Hepatocyte (in vitro differentiated cells): ENCODE data around the gene DCUN1D5. TPM values are rescaled to one million over a fixed set of nuclear protein-coding genes. Genes with fewer than 3 reads are reported as not detected.

Experiments used
- DNase-seq: peaks from one replicate; pipeline ENCODE4 v3.0.0-alpha.2; 2016; ENCODE audit warnings: low spot score
- H2AFZ ChIP-seq: fragments of 200-600 bp; sonication (generic); 2 replicates; pipeline ENCODE4 v1.6.0; 2016; ENCODE audit warnings: antibody characterized with exemption, mild to moderate bottlenecking
- H3K27ac ChIP-seq: fragments of 200-600 bp; sonication (generic); 2 replicates; pipeline ENCODE4 v1.5.1; 2016; ENCODE audit warnings: mild to moderate bottlenecking
- H3K27me3 ChIP-seq: fragments of 200-600 bp; sonication (generic); 2 replicates; pipeline ENCODE4 v1.6.1; 2016
- H3K36me3 ChIP-seq: fragments of 200-600 bp; sonication (generic); replicated peaks from 2 replicates; pipeline ENCODE4 v1.5.1; 2016; ENCODE audit warnings: low read depth; ENCODE audit not compliant: insufficient read depth
- H3K4me1 ChIP-seq: fragments of 200-600 bp; sonication (generic); 2 replicates; pipeline ENCODE4 v1.5.1; 2016; ENCODE audit warnings: mild to moderate bottlenecking, moderate library complexity; ENCODE audit not compliant: insufficient read depth
- H3K4me2 ChIP-seq: fragments of 200-600 bp; sonication (generic); 2 replicates; pipeline ENCODE4 v1.6.0; 2016
- H3K4me3 ChIP-seq: fragments of 200-600 bp; sonication (generic); 2 replicates; pipeline ENCODE4 v1.5.1; 2016; ENCODE audit warnings: mild to moderate bottlenecking
- H3K79me2 ChIP-seq: fragments of 200-600 bp; sonication (generic); 2 replicates; pipeline ENCODE4 v1.6.0; 2017; ENCODE audit warnings: mild to moderate bottlenecking
- H3K9me2 ChIP-seq: fragments of 200-600 bp; sonication (generic); replicated peaks from 2 replicates; pipeline ENCODE4 v1.6.0; 2017; ENCODE audit warnings: mild to moderate bottlenecking; ENCODE audit not compliant: insufficient read depth
- H3K9me3 ChIP-seq: fragments of 200-600 bp; sonication (generic); 2 replicates; pipeline ENCODE4 v1.5.1; 2016; ENCODE audit warnings: low read depth, mild to moderate bottlenecking
- H4K20me1 ChIP-seq: fragments of 200-600 bp; sonication (generic); 2 replicates; pipeline ENCODE4 v1.6.0; 2016; ENCODE audit warnings: mild to moderate bottlenecking; ENCODE audit not compliant: insufficient read depth, poor library complexity, severe bottlenecking
- CTCF ChIP-seq: fragments of 200-600 bp; sonication (generic); IDR thresholded peaks from 2 replicates; pipeline ENCODE4 v1.5.1; 2016; ENCODE audit warnings: antibody characterized with exemption, mild to moderate bottlenecking; ENCODE audit not compliant: poor library complexity
- EZH2 ChIP-seq: fragments of 200-600 bp; sonication (generic); IDR thresholded peaks from 2 replicates; pipeline ENCODE4 v1.6.1; 2016; ENCODE audit warnings: antibody characterized with exemption, mild to moderate bottlenecking, borderline replicate concordance
- EZH2phosphoT487 ChIP-seq: fragments of 200-600 bp; sonication (generic); IDR thresholded peaks from one replicate; pipeline ENCODE4 v1.6.1; 2018; ENCODE audit warnings: antibody characterized with exemption, mild to moderate bottlenecking, low read depth, moderate library complexity; ENCODE audit not compliant: unreplicated experiment, severe bottlenecking
- WGBS: methylation state at CpG from one replicate; pipeline ENCODE4 v1.1.6; 2016; ENCODE audit warnings: low lambda C conversion rate; ENCODE audit errors: missing lambda C conversion rate; 5-methylcytosine and 5-hydroxymethylcytosine counted together
- polyA plus RNA-seq: library from polyadenylated mRNA; unstranded; fragments of >200 nt; fragmentation: Nextera tagmentation; extraction: Ambion mirVana; gene quantifications from 2 replicates; pipeline ENCODE4 v1.2.1, GENCODE V29; 2016
- total RNA-seq: library from RNA; depleted of rRNA; stranded (reverse); fragments of >200 nt; gene quantifications from 2 replicates; pipeline ENCODE4 v1.2.3, GENCODE V29; 2014

DCUN1D5 gene
- total and polyA plus RNA-seq, 2 experiments from 2014 or later = 54.5 to 78.4 TPM

DNA sequence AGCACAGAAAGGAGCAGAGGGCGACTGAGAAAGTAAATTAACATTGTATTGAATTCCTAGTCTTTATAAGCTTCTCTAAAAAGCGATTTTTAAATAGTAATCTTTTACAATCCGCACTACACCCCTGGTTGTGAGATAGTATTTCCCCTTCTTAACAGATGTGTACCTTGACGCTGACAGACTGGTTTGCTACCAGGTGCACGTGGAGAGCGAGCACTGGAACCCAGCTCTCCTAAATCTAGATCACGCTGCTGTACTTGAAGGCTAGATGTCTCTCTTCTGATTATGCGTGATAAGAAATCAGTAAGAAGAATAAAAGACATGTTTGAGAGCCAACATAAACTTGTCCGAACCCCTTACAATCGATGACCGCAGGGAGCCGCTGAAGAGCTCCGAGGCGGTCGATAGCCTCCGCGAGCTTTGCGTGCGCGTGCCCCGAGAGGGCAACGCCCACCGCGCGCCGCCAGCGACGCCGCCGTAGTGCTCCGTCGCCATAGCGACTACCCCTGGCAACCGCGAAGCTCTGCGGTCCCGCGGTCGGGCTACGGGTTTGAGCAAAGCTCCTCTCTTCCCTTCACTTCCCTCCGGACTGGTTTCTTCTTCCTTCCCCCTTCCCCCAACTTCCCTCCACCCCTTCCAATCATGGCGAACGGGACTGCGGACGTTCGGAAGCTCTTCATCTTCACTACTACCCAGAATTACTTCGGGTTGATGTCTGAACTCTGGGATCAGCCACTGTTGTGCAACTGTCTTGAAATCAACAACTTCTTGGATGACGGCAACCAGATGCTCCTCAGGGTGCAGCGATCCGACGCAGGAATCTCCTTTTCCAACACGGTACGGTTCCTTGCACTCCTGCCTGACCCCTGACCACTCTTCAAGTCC lies 17.2 kb upstream of the DCUN1D5 start, which contains the start of gene DYNC2H1:
Gene DYNC2H1 (plus strand): TSS at position 494 of the 885 bp plus-strand sequence. CDS start 149 bp downstream, at position 643.
- no peak for TF ChIP-seq EZH2
- TF ChIP-seq CTCF = peak; percentile 53
- Histone ChIP-seq H2AFZ (peak within 1 kb of the TSS; percentile 95), H3K9me3 (no peaks in the 10 kb centered on the region), H3K4me1 (peaks cover 4% of the 10 kb centered on the region), H3K27me3 (no peaks in the 10 kb centered on the region), H3K36me3 (no peaks in the 10 kb centered on the region), H3K79me2 (no peaks in the 10 kb centered on the region), H4K20me1 (no peaks in the 10 kb centered on the region), H3K4me2 (peak within 1 kb of the TSS; percentile 86), H3K4me3 (peak within 1 kb of the TSS; percentile 53), H3K27ac (peak within 1 kb of the TSS; percentile 78), H3K9me2 (no peaks in the 10 kb centered on the region)
- WGBS = 1% methylated on average over 53 of the region's 53 CpGs
- peak; percentile 96 for DNase-seq

DNA sequence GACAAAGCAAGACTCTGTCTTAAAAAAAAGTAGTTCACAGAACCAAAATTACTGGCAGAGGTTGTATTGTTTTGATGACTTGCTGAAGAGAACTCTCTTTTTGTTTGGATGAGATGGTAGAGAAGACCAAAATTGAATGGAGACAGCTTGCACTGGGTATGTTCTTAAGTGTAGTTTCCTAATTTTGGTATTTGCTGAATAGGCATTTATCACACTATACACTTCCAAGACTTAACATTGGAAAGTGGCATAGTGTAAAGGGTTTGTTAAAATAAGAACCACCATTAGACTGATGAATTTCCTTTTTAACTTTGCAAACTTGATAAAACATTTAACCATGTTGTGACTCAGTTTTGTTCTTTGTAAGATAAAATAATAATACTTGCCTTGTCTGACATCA lies 5.3 kb upstream of the DCUN1D5 start:
- H3K79me2 ChIP-seq = no peaks in the 10 kb centered on the region
- no peaks in the 10 kb centered on the region for H3K4me1 ChIP-seq
- no peak overlapping the region for H3K27ac ChIP-seq
- H2AFZ ChIP-seq = no peak overlapping the region
- peaks cover 6% of the 10 kb centered on the region for H3K27me3 ChIP-seq
- no peaks in the 10 kb centered on the region for H3K9me3 ChIP-seq
- no peaks in the 10 kb centered on the region for H3K9me2 ChIP-seq
- H3K4me2 ChIP-seq = no peak overlapping the region
- H4K20me1 ChIP-seq = no peaks in the 10 kb centered on the region
- TF ChIP-seq EZH2 (no peak), EZH2phosphoT487 (no peak)
- DNase-seq = no peak
- H3K36me3 ChIP-seq = no peaks in the 10 kb centered on the region
- H3K4me3 ChIP-seq = no peak overlapping the region

DNA sequence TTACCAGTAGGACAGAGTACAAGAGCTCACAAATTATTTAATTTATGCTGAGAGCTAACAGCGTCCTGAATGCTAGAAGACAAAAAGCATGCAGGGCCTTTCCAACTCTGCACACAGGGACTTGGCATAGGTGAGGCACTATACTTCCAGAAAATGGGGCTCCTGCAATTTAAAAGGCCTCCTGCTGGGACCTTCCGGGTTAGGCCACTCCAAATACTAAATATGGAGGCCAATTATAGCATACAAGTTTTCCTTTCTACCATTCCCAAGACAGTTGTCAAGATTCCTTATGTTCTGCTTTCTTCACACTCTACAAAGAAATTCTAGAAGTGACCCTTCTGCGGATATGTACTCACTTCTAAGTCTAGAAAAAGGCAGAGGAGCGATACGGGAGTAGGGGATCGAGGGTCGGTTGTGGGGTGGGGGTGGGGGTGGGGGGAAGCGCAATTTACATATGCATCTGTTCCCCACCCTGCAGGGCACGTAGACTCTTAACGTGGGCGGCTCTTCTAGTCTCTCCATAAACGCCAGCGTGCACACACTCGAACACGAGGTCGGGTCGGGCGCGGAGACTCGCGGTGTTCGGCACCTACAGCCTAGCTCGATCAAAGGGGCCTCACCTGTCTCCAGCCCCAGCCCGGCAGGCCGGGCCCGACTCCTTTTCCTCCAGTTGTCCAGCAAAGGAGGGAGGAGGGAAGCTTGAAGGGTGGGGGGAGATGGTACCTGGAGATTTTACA lies 728 bp downstream of the DCUN1D5 start:
- no peaks in the 10 kb centered on the region for H3K9me3 ChIP-seq
- H4K20me1 ChIP-seq = peaks cover 4% of the 10 kb centered on the region
- peak overlapping the region; percentile 96 for H3K27ac ChIP-seq
- no peaks in the 10 kb centered on the region for H3K36me3 ChIP-seq
- H3K79me2 ChIP-seq = peaks cover 50% of the 10 kb centered on the region
- H3K4me3 ChIP-seq = peak overlapping the region; percentile 82
- peak overlapping the region; percentile 84 for H2AFZ ChIP-seq
- DNase-seq = peak; percentile 71
- peaks cover 10% of the 10 kb centered on the region for H3K4me1 ChIP-seq
- no peaks in the 10 kb centered on the region for H3K9me2 ChIP-seq
- WGBS = under 1% methylated on average over 26 of the region's 26 CpGs
- H3K27me3 ChIP-seq = peaks cover 6% of the 10 kb centered on the region
- H3K4me2 ChIP-seq = peak overlapping the region; percentile 81
- no peak for TF ChIP-seq CTCF

- no peak overlapping the region for H2AFZ ChIP-seq
- H3K27me3 ChIP-seq = no peaks in the 10 kb centered on the region
- no peaks in the 10 kb centered on the region for H3K9me3 ChIP-seq
- peaks cover 13% of the 10 kb centered on the region for H3K4me1 ChIP-seq
- H3K27ac ChIP-seq = no peak overlapping the region
- H4K20me1 ChIP-seq = peaks cover 4% of the 10 kb centered on the region
- H3K4me3 ChIP-seq = no peak overlapping the region
- H3K79me2 ChIP-seq = peaks cover 76% of the 10 kb centered on the region
- H3K9me2 ChIP-seq = no peaks in the 10 kb centered on the region
- TF ChIP-seq CTCF (no peak), EZH2phosphoT487 (no peak)
- no peaks in the 10 kb centered on the region for H3K36me3 ChIP-seq
- no peak for DNase-seq
- H3K4me2 ChIP-seq = no peak overlapping the region
These were observed 5.5 kb downstream of the DCUN1D5 start for GRCh38 chr11:103086461-103086860.
